HepG2 (cell line): Measurements from ENCODE around the gene MARS2. TPM values are rescaled to one million over a fixed set of nuclear protein-coding genes. Genes with fewer than 3 reads are reported as not detected.

Experiments used
- CAMTA2 ChIP-seq: sonication (generic); formaldehyde crosslinking; IDR thresholded peaks from 2 replicates; pipeline ENCODE4 v1.4.0; 2020; ENCODE audit warnings: mild to moderate bottlenecking, missing genetic modification reagents, borderline replicate concordance
- FOXJ3 ChIP-seq: sonication (generic); formaldehyde crosslinking; IDR thresholded peaks from 2 replicates; pipeline ENCODE4 v1.4.0; 2020; ENCODE audit warnings: missing genetic modification reagents, mild to moderate bottlenecking, borderline replicate concordance
- FOXO4 ChIP-seq: sonication (generic); formaldehyde crosslinking; conservative IDR thresholded peaks from 2 replicates; pipeline ENCODE4 v1.8.1; 2023; ENCODE audit warnings: missing genetic modification reagents
- GABPA ChIP-seq, 2 experiments: IDR thresholded peaks; 2 replicates each; pipeline ENCODE4 v1.6.1; 2011 to 2016; ENCODE audit warnings: low read depth in 2 of 2, low read length in 1 of 2, missing biosample characterization in 1 of 2, missing genetic modification characterization in 1 of 2
- HDAC6 ChIP-seq: fragments of 200-600 bp; sonication (generic); IDR thresholded peaks from 2 replicates; pipeline ENCODE4 v1.7.0; 2017; ENCODE audit warnings: mild to moderate bottlenecking, antibody characterized with exemption, low read length, low read depth
- HMG20B ChIP-seq: conservative IDR thresholded peaks from 2 replicates; pipeline ENCODE4 v1.6.1; 2016; ENCODE audit warnings: missing genetic modification reagents, missing compliant biosample characterization
- MAX ChIP-seq: IDR thresholded peaks from 2 replicates; pipeline ENCODE4 v1.6.1; 2012; ENCODE audit warnings: inconsistent platforms
- NFKBIZ ChIP-seq: IDR thresholded peaks from 2 replicates; pipeline ENCODE4 v1.6.1; 2018; ENCODE audit warnings: missing genetic modification reagents, missing compliant biosample characterization
- PCBP1 ChIP-seq: fragments of 200-400 bp; formaldehyde crosslinking; IDR thresholded peaks from 2 replicates; pipeline ENCODE4 v1.6.1; 2017; ENCODE audit warnings: mild to moderate bottlenecking, low read depth, low read length, borderline replicate concordance
- PCBP2 ChIP-seq: fragments of 200-400 bp; formaldehyde crosslinking; optimal IDR thresholded peaks from 2 replicates; pipeline ENCODE3; 2018; ENCODE audit warnings: low read length, low read depth; ENCODE audit not compliant: poor library complexity, severe bottlenecking
- PHF5A ChIP-seq: IDR thresholded peaks from one replicate; pipeline ENCODE4 v1.6.1; 2018; ENCODE audit warnings: low read depth, missing genetic modification reagents; ENCODE audit not compliant: unreplicated experiment
- RBAK ChIP-seq: sonication (generic); formaldehyde crosslinking; IDR thresholded peaks from 2 replicates; pipeline ENCODE4 v1.5.1; 2020; ENCODE audit warnings: mild to moderate bottlenecking, missing genetic modification reagents
- SNAI1 ChIP-seq: sonication (generic); formaldehyde crosslinking; IDR thresholded peaks from 2 replicates; pipeline ENCODE4 v1.5.0; 2020; ENCODE audit warnings: mild to moderate bottlenecking, missing genetic modification reagents, borderline replicate concordance
- STAG1 ChIP-seq: sonication (generic); formaldehyde crosslinking; IDR thresholded peaks from 2 replicates; pipeline ENCODE4 v1.4.0; 2020; ENCODE audit warnings: missing genetic modification reagents
- TGIF2 ChIP-seq: IDR thresholded peaks from 2 replicates; pipeline ENCODE4 v1.6.1; 2016; ENCODE audit warnings: control low read depth, missing compliant biosample characterization
- ZC3H13 ChIP-seq: sonication (generic); formaldehyde crosslinking; IDR thresholded peaks from 2 replicates; pipeline ENCODE4 v1.8.1; 2023; ENCODE audit warnings: mild to moderate bottlenecking, missing genetic modification reagents, moderate library complexity
- ZFAT ChIP-seq: sonication (generic); formaldehyde crosslinking; conservative IDR thresholded peaks from 2 replicates; pipeline ENCODE4 v1.8.1; 2023; ENCODE audit warnings: missing genetic modification reagents, inconsistent platforms
- ZNF101 ChIP-seq: sonication (generic); formaldehyde crosslinking; IDR thresholded peaks from 2 replicates; pipeline ENCODE4 v1.4.0; 2020; ENCODE audit warnings: mild to moderate bottlenecking, low read depth, missing genetic modification reagents, borderline replicate concordance
- ZNF629 ChIP-seq: sonication (generic); formaldehyde crosslinking; conservative IDR thresholded peaks from 2 replicates; pipeline ENCODE4 v1.5.0; 2020; ENCODE audit warnings: missing genetic modification reagents
- ZNF792 ChIP-seq: IDR thresholded peaks from 2 replicates; pipeline ENCODE4 v1.6.1; 2016
- polyA plus RNA-seq, 8 experiments: library from polyadenylated mRNA; depleted of rRNA in 3 of 8; stranded (reverse) in 7 of 8; unstranded in 1 of 8; fragments of >200 nt; fragmentation: Illumina TruSeq in 4 of 8; extraction: Trizol in 4 of 8; gene quantifications; 2 replicates each; pipeline versions ENCODE4 v1.2.1 to v1.2.3, GENCODE V29; 2011 to 2016; ENCODE audit warnings: low read depth in 4 of 8, missing spikeins in 1 of 8, mixed read lengths in 1 of 8; ENCODE audit not compliant: insufficient read depth in 1 of 8
- total RNA-seq, 5 experiments: library from RNA; depleted of rRNA; stranded (reverse); fragments of >200 nt; fragmentation: Illumina TruSeq; extraction: Trizol; gene quantifications; 2 replicates each; pipeline ENCODE4 v1.2.3, GENCODE V29; 2016; ENCODE audit warnings: low read depth in 1 of 5
- TF ChIP-seq, protein P1 (sequence below): sonication (generic); IDR thresholded peaks from 2 replicates; pipeline ENCODE4 v1.6.1; 2016; ENCODE audit warnings: low read depth, borderline replicate concordance
- TF ChIP-seq, protein P2 (sequence below): sonication (generic); formaldehyde crosslinking; IDR thresholded peaks from 2 replicates; pipeline ENCODE4 v1.8.0; 2022; ENCODE audit warnings: mild to moderate bottlenecking, missing genetic modification reagents
- TF ChIP-seq, protein P3 (sequence below): sonication (generic); formaldehyde crosslinking; IDR thresholded peaks from 2 replicates; pipeline ENCODE4 v1.5.0; 2020; ENCODE audit warnings: missing genetic modification reagents

The MARS2 gene
- total and polyA plus RNA-seq, 2 of the 13 experiments (the other 11 are each of a cell fraction or from before 2014, with no cell fraction given) = 6.9 to 16.2 TPM

DNA sequence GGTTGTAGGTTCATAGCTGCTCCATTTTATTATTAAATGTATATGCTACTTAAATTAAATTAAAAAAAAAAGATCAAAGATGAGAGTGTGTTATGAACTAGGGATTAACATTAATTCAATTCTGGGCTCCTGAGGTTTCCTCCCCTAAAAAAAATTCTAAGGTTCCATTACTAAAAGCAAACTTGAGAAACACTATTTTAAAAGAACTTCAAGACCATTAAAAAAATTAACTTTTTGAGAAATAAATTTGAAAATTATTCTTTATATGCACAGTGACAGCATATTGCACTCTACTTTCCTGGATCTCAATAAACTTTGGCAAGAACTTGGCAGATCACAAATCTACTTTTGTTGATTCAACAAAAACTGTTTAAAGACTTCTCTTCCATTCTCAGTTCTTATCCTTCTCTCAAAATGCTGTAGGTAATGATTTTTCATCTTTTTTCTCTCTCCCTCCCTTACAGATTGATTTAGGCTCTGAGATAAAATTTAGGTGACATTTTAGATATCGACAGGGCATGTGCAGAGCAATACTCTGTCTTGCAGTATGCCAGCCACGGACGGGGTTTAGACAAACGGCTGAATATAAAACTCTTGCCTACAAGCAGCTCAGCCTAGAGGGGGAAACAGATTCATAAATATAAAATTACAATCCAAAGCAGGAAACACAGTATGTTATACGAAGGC lies 592 bp upstream of the MARS2 start (continued):
- 0 out of 2 replicates have a peak, but pooled peaks have one; percentile 83 for TF ChIP-seq FOXO4 (CRISPR knock-in tag)
- TF ChIP-seq ZFAT (CRISPR knock-in tag) = peak; percentile 80; the same call in 1 of the 2 replicates
- no peak for TF ChIP-seq PHF5A (CRISPR knock-in tag)
- no peak for TF ChIP-seq RBAK (CRISPR knock-in tag)
- TF ChIP-seq HMG20B (CRISPR knock-in tag) = 0 out of 2 replicates have a peak, but pooled peaks have one; percentile 7
- no peak for TF ChIP-seq HDAC6
- no peak for TF ChIP-seq ZC3H13
- TF ChIP-seq, protein P1, sequence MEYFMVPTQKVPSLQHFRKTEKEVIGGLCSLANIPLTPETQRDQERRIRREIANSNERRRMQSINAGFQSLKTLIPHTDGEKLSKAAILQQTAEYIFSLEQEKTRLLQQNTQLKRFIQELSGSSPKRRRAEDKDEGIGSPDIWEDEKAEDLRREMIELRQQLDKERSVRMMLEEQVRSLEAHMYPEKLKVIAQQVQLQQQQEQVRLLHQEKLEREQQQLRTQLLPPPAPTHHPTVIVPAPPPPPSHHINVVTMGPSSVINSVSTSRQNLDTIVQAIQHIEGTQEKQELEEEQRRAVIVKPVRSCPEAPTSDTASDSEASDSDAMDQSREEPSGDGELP = no peak
- no peak; the same call in 1 of the 2 replicates for TF ChIP-seq STAG1 (CRISPR knock-in tag)
- no peak; the same call in 1 of the 2 replicates for TF ChIP-seq MAX
- no peak for TF ChIP-seq GABPA (IDR thresholded peaks at IDR 0.05; ENCODE audit: low read depth, low read length)
- 0 out of 2 replicates have a peak, but pooled peaks have one; percentile 7 for TF ChIP-seq GABPA (CRISPR knock-in tag; IDR thresholded peaks at IDR 0.05; ENCODE audit: low read depth)
- TF ChIP-seq TGIF2 (CRISPR knock-in tag) = no peak
- TF ChIP-seq ZNF629 (CRISPR knock-in tag) = no peak
- no peak for TF ChIP-seq PCBP2
- TF ChIP-seq, protein P2, sequence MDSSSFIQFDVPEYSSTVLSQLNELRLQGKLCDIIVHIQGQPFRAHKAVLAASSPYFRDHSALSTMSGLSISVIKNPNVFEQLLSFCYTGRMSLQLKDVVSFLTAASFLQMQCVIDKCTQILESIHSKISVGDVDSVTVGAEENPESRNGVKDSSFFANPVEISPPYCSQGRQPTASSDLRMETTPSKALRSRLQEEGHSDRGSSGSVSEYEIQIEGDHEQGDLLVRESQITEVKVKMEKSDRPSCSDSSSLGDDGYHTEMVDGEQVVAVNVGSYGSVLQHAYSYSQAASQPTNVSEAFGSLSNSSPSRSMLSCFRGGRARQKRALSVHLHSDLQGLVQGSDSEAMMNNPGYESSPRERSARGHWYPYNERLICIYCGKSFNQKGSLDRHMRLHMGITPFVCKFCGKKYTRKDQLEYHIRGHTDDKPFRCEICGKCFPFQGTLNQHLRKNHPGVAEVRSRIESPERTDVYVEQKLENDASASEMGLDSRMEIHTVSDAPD (CRISPR knock-in tag) = no peak
- TF ChIP-seq ZNF792 (CRISPR knock-in tag) = peak; percentile 10; the same call in 1 of the 2 replicates
- TF ChIP-seq ZNF101 (CRISPR knock-in tag) = no peak
- TF ChIP-seq, protein P3, sequence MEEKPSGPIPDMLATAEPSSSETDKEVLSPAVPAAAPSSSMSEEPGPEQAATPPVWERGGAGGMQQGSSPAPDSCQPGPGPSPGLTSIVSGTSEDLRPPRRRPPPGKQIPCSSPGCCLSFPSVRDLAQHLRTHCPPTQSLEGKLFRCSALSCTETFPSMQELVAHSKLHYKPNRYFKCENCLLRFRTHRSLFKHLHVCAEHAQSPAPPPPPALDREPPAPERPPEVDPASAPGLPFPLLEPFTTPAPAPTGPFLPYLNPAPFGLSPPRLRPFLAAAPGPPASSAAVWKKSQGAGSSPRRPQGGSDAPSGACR (CRISPR knock-in tag) = 0 out of 2 replicates have a peak, but pooled peaks have one; percentile 28
- TF ChIP-seq NFKBIZ (CRISPR knock-in tag) = no peak
- TF ChIP-seq PCBP1 = no peak
- no peak for TF ChIP-seq SNAI1 (CRISPR knock-in tag)
- 0 out of 2 replicates have a peak, but pooled peaks have one; percentile 33 for TF ChIP-seq FOXJ3 (CRISPR knock-in tag)
- no peak for TF ChIP-seq CAMTA2
